SH-SY5Y (cell line): ENCODE results near the gene ICE2.

ENCODE experiments used
- GATA2 ChIP-seq: IDR thresholded peaks from 2 replicates; pipeline ENCODE4 v1.6.1; 2011; ENCODE audit warnings: mild to moderate bottlenecking, low read depth, low read length
- GATA3 ChIP-seq: IDR thresholded peaks from 2 replicates; pipeline ENCODE4 v1.6.1; 2011; ENCODE audit warnings: low read depth, mild to moderate bottlenecking, low read length, moderate library complexity

DNA sequence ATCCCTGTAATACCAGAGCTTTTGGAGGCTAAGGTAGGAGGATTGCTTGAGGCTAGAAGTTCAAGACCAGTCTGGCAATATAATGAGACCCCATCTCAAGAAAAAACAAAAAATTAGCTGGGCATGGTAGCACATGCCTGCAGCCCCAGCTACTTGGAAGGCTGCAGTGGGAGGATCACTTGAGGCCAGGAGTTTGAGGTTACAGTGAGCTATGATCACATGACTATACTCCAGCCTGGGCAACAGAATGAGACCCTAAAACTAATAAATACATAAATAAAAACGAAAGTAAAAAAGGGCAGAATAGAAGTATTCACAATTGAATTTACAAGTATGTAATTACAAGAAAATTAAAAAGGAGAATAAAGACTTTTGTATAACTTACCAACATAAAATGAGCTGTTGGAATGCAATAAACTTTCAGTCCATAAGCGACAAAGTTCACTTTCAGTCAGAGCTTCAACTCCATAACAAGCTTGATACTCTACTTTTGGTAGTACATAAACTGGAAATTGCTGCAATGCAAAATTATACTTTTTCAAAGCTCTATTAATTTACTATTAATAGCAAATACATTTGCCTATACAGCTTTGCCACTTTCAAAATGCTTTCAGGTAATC is 36.8 kb downstream of the ICE2 start:
- no peak for TF ChIP-seq GATA2
- no peak for TF ChIP-seq GATA3
